ENCODE data around the gene SPACA9. TPM values are rescaled to one million over a fixed set of nuclear protein-coding genes. Genes with fewer than 3 reads are reported as not detected.

The SPACA9 gene
- polyA plus RNA-seq, 2 of the 4 experiments (the other 2 are of a cell fraction) = 3.1 to 3.6 TPM

- TF ChIP-seq, protein P1, sequence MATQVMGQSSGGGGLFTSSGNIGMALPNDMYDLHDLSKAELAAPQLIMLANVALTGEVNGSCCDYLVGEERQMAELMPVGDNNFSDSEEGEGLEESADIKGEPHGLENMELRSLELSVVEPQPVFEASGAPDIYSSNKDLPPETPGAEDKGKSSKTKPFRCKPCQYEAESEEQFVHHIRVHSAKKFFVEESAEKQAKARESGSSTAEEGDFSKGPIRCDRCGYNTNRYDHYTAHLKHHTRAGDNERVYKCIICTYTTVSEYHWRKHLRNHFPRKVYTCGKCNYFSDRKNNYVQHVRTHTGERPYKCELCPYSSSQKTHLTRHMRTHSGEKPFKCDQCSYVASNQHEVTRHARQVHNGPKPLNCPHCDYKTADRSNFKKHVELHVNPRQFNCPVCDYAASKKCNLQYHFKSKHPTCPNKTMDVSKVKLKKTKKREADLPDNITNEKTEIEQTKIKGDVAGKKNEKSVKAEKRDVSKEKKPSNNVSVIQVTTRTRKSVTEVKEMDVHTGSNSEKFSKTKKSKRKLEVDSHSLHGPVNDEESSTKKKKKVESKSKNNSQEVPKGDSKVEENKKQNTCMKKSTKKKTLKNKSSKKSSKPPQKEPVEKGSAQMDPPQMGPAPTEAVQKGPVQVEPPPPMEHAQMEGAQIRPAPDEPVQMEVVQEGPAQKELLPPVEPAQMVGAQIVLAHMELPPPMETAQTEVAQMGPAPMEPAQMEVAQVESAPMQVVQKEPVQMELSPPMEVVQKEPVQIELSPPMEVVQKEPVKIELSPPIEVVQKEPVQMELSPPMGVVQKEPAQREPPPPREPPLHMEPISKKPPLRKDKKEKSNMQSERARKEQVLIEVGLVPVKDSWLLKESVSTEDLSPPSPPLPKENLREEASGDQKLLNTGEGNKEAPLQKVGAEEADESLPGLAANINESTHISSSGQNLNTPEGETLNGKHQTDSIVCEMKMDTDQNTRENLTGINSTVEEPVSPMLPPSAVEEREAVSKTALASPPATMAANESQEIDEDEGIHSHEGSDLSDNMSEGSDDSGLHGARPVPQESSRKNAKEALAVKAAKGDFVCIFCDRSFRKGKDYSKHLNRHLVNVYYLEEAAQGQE (IDR thresholded peaks at IDR 0.05) = peak; percentile 35; the same call in 1 of the 2 replicates
- TF ChIP-seq RFX5 (IDR thresholded peaks at IDR 0.05) (no peak), EP300 (IDR thresholded peaks at IDR 0.05) (no peak), EHMT2 (IDR thresholded peaks at IDR 0.05; ENCODE audit: low read depth) (no peak), MAZ (IDR thresholded peaks at IDR 0.05; ENCODE audit: borderline replicate concordance, low read depth, low read length) (peak; percentile 78; the same call in 1 of the 2 replicates), E2F6 (IDR thresholded peaks at IDR 0.05; ENCODE audit: borderline replicate concordance, low read depth) (peak; percentile 42; the same call in 1 of the 2 replicates), NPAS2 (CRISPR knock-in tag; IDR thresholded peaks at IDR 0.05; ENCODE audit: borderline replicate concordance) (no peak), CBX8 (IDR thresholded peaks at IDR 0.05) (no peak), ZFP36 (IDR thresholded peaks at IDR 0.05; ENCODE audit: borderline replicate concordance, partially characterized antibody) (no peak), POLR2A (IDR thresholded peaks at IDR 0.05; ENCODE audit: low read length) (peak; percentile 29; the same call in 1 of the 2 replicates), BCL3 (IDR thresholded peaks at IDR 0.05) (no peak), CEBPB (IDR thresholded peaks at IDR 0.05) (no peak), PHF8 (IDR thresholded peaks at IDR 0.05; ENCODE audit: borderline replicate concordance, low read depth) (peak; percentile 88), KDM1A (IDR thresholded peaks at IDR 0.05; ENCODE audit: low read depth) (no peak), MYC (IDR thresholded peaks at IDR 0.05; ENCODE audit: borderline replicate concordance, low read length) (no peak), CHD4 (IDR thresholded peaks at IDR 0.05; ENCODE audit: borderline replicate concordance) (no peak), ZNF302 (CRISPR knock-in tag; IDR thresholded peaks at IDR 0.05) (no peak), KDM5A (IDR thresholded peaks at IDR 0.05) (peak; percentile 41; the same call in 1 of the 2 replicates), HOXB13 (CRISPR knock-in tag; IDR thresholded peaks at IDR 0.05; ENCODE audit: low read depth) (no peak)
- TF ChIP-seq, protein P2, sequence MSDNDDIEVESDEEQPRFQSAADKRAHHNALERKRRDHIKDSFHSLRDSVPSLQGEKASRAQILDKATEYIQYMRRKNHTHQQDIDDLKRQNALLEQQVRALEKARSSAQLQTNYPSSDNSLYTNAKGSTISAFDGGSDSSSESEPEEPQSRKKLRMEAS (IDR thresholded peaks at IDR 0.05) = peak; percentile 63
- TF ChIP-seq, protein P3, sequence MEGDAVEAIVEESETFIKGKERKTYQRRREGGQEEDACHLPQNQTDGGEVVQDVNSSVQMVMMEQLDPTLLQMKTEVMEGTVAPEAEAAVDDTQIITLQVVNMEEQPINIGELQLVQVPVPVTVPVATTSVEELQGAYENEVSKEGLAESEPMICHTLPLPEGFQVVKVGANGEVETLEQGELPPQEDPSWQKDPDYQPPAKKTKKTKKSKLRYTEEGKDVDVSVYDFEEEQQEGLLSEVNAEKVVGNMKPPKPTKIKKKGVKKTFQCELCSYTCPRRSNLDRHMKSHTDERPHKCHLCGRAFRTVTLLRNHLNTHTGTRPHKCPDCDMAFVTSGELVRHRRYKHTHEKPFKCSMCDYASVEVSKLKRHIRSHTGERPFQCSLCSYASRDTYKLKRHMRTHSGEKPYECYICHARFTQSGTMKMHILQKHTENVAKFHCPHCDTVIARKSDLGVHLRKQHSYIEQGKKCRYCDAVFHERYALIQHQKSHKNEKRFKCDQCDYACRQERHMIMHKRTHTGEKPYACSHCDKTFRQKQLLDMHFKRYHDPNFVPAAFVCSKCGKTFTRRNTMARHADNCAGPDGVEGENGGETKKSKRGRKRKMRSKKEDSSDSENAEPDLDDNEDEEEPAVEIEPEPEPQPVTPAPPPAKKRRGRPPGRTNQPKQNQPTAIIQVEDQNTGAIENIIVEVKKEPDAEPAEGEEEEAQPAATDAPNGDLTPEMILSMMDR (IDR thresholded peaks at IDR 0.05) = no peak
These were observed 639 bp upstream of the SPACA9 start, which contains the start of gene AK8 (continued) for GRCh38 chr9:132877824-132878694.
